Sciatic nerve (tissue), 2 donors: ENCODE data around the gene MGRN1. TPM values are rescaled to one million over a fixed set of nuclear protein-coding genes. Genes with fewer than 3 reads are reported as not detected.
A peak's percentile ranks its signal among the peaks of the same experiment; 100 is the strongest.

Source experiments
- ATAC-seq: fragments of 200-7000 bp; cut with Tn5 transposase; one replicate; pipeline ENCODE4 v1.9.1; 2020; ENCODE audit warnings: mild to moderate bottlenecking, moderate library complexity
- DNase-seq: peaks from one replicate; pipeline ENCODE4 v3.0.0-alpha.2; 2020; ENCODE audit warnings: low spot score
- intact Hi-C: fragments of 100-400 bp; cut with DNase I; formaldehyde crosslinking; loops from one replicate; pipeline ENCODE4 v1.14.2; 2022
- total RNA-seq: library from RNA; stranded (reverse); fragmentation: NEBNext Ultra II Directional; extraction: Animal tissue kit (Norgen Biotek cat#: 25700); gene quantifications from one replicate; pipeline ENCODE4 v1.2.1, GENCODE V29; 2021
- donor health status: DM: no; HTN: no; CAD: no.
- donor health status: DM: no; HTN: no; CAD: no.

MGRN1 gene
- total RNA-seq, 1 donor from 2014 or later, result 75.3 TPM

GRCh38 chr16:4692460-4693295 is 68.1 kb downstream of the MGRN1 start:
- intact Hi-C loops, result loop anchor here (10.0 kb wide), 1 partner anchor 262 kb away; the partner anchor contains the start of gene SEC14L5
- DNase-seq, result no peak
- ATAC-seq, result peak; percentile 7

GRCh38 chr16:4693296-4693955 is 68.8 kb downstream of the MGRN1 start, which contains the start of gene NUDT16L1:
Gene NUDT16L1, plus strand, starts transcription at chr16:4693562. Its CDS starts 165 bp downstream, at chr16:4693727.
- ATAC-seq (peak; percentile 89), DNase-seq (peak; percentile 97)
- intact Hi-C loops, result loop anchor here (10.0 kb wide), 1 partner anchor 261 kb away; the partner anchor contains the start of gene SEC14L5

- DNase-seq (no peak), ATAC-seq (no peak)
- intact Hi-C loops, result loop anchor here (10.0 kb wide), 1 partner anchor 261 kb away; the partner anchor contains the start of gene SEC14L5
Observed at GRCh38 chr16:4693956-4694641, 69.5 kb downstream of the MGRN1 start.

GRCh38 chr16:4694642-4695451 is 70.2 kb downstream of the MGRN1 start:
- intact Hi-C loops, result loop anchor here (10.0 kb wide), 1 partner anchor 260 kb away; the partner anchor contains the start of gene SEC14L5
- no peak for DNase-seq
- ATAC-seq, result no peak

GRCh38 chr16:4695473-4696171 is 71.0 kb downstream of the MGRN1 start:
- intact Hi-C loops, result loop anchor here (10.0 kb wide), 1 partner anchor 259 kb away; the partner anchor contains the start of gene SEC14L5
- DNase-seq, result no peak
- ATAC-seq, result no peak

GRCh38 chr16:4696172-4696904 is 71.7 kb downstream of the MGRN1 start:
- intact Hi-C loops, result loop anchor here (10.0 kb wide), 1 partner anchor 258 kb away; the partner anchor contains the start of gene SEC14L5
- ATAC-seq (peak; percentile 69), DNase-seq (no peak)

GRCh38 chr16:4696905-4697847 is 72.5 kb downstream of the MGRN1 start:
- intact Hi-C loops, result loop anchor here (10.0 kb wide), 1 partner anchor 258 kb away; the partner anchor contains the start of gene SEC14L5
- DNase-seq (no peak), ATAC-seq (no peak)

GRCh38 chr16:4697848-4698291 is 73.2 kb downstream of the MGRN1 start:
- DNase-seq, result no peak
- intact Hi-C loops, result loop anchor here (10.0 kb wide), 1 partner anchor 257 kb away; the partner anchor contains the start of gene SEC14L5
- ATAC-seq, result no peak

GRCh38 chr16:4698321-4699045 is 73.9 kb downstream of the MGRN1 start:
- no peak for ATAC-seq
- no peak for DNase-seq
- intact Hi-C loops, result loop anchor here (10.0 kb wide), 1 partner anchor 256 kb away; the partner anchor contains the start of gene SEC14L5

- DNase-seq (no peak), ATAC-seq (no peak)
- intact Hi-C loops, result loop anchor here (10.0 kb wide), 1 partner anchor 256 kb away; the partner anchor contains the start of gene SEC14L5
Observed at GRCh38 chr16:4699046-4699556, 74.5 kb downstream of the MGRN1 start.

GRCh38 chr16:4700380-4700996 is 75.9 kb downstream of the MGRN1 start:
- intact Hi-C loops, result no loop called here
- ATAC-seq (no peak), DNase-seq (no peak)

- ATAC-seq (no peak), DNase-seq (no peak)
- intact Hi-C loops, result no loop called here
Observed at GRCh38 chr16:4700997-4701743, 76.5 kb downstream of the MGRN1 start.

- no peak for DNase-seq
- intact Hi-C loops, result no loop called here
- no peak for ATAC-seq
Observed at GRCh38 chr16:4701791-4702465, 77.3 kb downstream of the MGRN1 start.
